Measurements from ENCODE around the gene EPHA2. TPM values are rescaled to one million over a fixed set of nuclear protein-coding genes. Genes with fewer than 3 reads are reported as not detected.

Gene EPHA2
- total and polyA plus RNA-seq, 2 donors (not counting 3 experiments of a cell fraction or from before 2014, with no cell fraction given), result 141 to 147 TPM

- H3K9me3 ChIP-seq (replicated peaks; ENCODE audit: control insufficient read depth, insufficient read depth, low read length), result no peaks in the 10 kb centered on the region
- peak overlapping the region; percentile 82 for H3K27ac ChIP-seq (ENCODE audit: insufficient read depth, low read depth, low read length)
- intact Hi-C loops (cut with micrococcal nuclease), result loop anchor here (1.0 kb wide), 1 partner anchor 8 kb away; no protein-coding TSS in a partner anchor
- H3K36me3 ChIP-seq (ENCODE audit: control insufficient read depth in 2 of 2, extremely low read depth in 1 of 2, insufficient read depth in 2 of 2, low read length in 2 of 2), result peaks cover 19 to 24% of the 10 kb centered on the region in 2 experiments
- peaks cover 84% of the 10 kb centered on the region for H3K79me2 ChIP-seq (ENCODE audit: control insufficient read depth, insufficient read depth, low read length)
- TF ChIP-seq POLR2A (IDR thresholded peaks at IDR 0.05; ENCODE audit: low read depth, low read length) (no peak), MYC (IDR thresholded peaks at IDR 0.05; ENCODE audit: low read depth, low read length) (no peak), FOS (IDR thresholded peaks at IDR 0.05; ENCODE audit: borderline replicate concordance, insufficient read depth, low read length) (no peak), EZH2 (IDR thresholded peaks at IDR 0.05; ENCODE audit: borderline replicate concordance, low read depth, low read length, severe bottlenecking) (no peak), MAX (IDR thresholded peaks at IDR 0.05; ENCODE audit: insufficient read depth, insufficient read length) (no peak), JUN (IDR thresholded peaks at IDR 0.05; ENCODE audit: borderline replicate concordance, insufficient read depth, insufficient read length, low read depth) (no peak), POLR2AphosphoS5 (IDR thresholded peaks at IDR 0.05; ENCODE audit: insufficient read depth, low read depth, low read length) (no peak), CTCF (IDR thresholded peaks at IDR 0.05; ENCODE audit: extremely low read depth in 1 of 2, insufficient read depth in 1 of 2, low read depth in 1 of 2, low read length in 2 of 2) (no peak), GATA2 (IDR thresholded peaks at IDR 0.05; ENCODE audit: insufficient read depth, insufficient read length, low read depth, low read length) (no peak)
- peaks cover 67% of the 10 kb centered on the region for H3K4me1 ChIP-seq (ENCODE audit: control insufficient read depth, extremely low read depth, insufficient read depth, low read length)
- dilution Hi-C loops (cut with MboI; ENCODE audit: extremely low pct_ligation_motif_present, low sequenced_read_pairs), result no loop called here
- peak; percentile 42 for DNase-seq (ENCODE audit: low read depth, low spot score)
- ChIA-PET CTCF (interaction anchor here (0.9 to 7.9 kb wide), 8 partner anchors 8 to 210 kb away, joined by 4 to 154 read pairs (median 27); no protein-coding TSS in a partner anchor), POLR2A (interaction anchor here (0.6 to 3.9 kb wide), 9 partner anchors 10 to 98 kb away, joined by 3 to 17 read pairs (median 3); no protein-coding TSS in a partner anchor)
- H3K4me2 ChIP-seq (ENCODE audit: insufficient read depth, low read length), result peak overlapping the region; percentile 95
- peak overlapping the region; percentile 65 to 88 (median 87) for H3K4me3 ChIP-seq (replicated peaks in 1 of 3; ENCODE audit: insufficient read depth in 1 of 3, low read depth in 1 of 3, low read length in 3 of 3)
- no TSS peak for BruUV-seq (replicated peaks)
- no peaks in the 10 kb centered on the region for H3K9me1 ChIP-seq (replicated peaks; ENCODE audit: control insufficient read depth, extremely low read depth, insufficient read depth, low read length)
- no peaks in the 10 kb centered on the region for H3K27me3 ChIP-seq (ENCODE audit: control insufficient read depth in 2 of 2, insufficient read depth in 2 of 2, low read length in 2 of 2)
- H2AFZ ChIP-seq (ENCODE audit: low read depth, low read length), result no peak overlapping the region
- peak; percentile 72 for FAIRE-seq
- H3K9ac ChIP-seq (replicated peaks; ENCODE audit: extremely low read depth, insufficient read depth, low read length), result peak overlapping the region; percentile 89
- H4K20me1 ChIP-seq (replicated peaks; ENCODE audit: control insufficient read depth, extremely low read depth, insufficient read depth, low read length), result no peaks in the 10 kb centered on the region
These were observed 2.5 kb downstream of the EPHA2 start for GRCh38 chr1:16153096-16153998.

All from endothelial cell of umbilical vein (primary cell).